ENCODE results near the gene TMEM233. TPM values are rescaled to one million over a fixed set of nuclear protein-coding genes. Genes with fewer than 3 reads are reported as not detected.
A peak's percentile ranks its signal among the peaks of the same experiment; 100 is the strongest.

TMEM233 gene
- total RNA-seq, 4 donors from 2014 or later, result 25.2 to 89.1 (median 57.8) TPM

GRCh38 chr12:119642986-119643385, 49.4 kb downstream of the TMEM233 start:
- no peak overlapping the region for H3K4me3 ChIP-seq
- in situ Hi-C loops (cut with MboI; ENCODE audit: low sequenced_read_pairs in 4 of 4), result no loop called here
- ATAC-seq (no peak), DNase-seq (no peak)
- no peaks in the 10 kb centered on the region for H3K36me3 ChIP-seq
- no peaks in the 10 kb centered on the region for H3K9me3 ChIP-seq
- H3K27me3 ChIP-seq, result no peaks in the 10 kb centered on the region
- peak in 1 of 5 experiments; percentile 16 for TF ChIP-seq CTCF (IDR thresholded peaks at IDR 0.05 in 4 of 5, conservative IDR thresholded peaks at IDR 0.05 in 1 of 5)
- TF ChIP-seq POLR2A (IDR thresholded peaks at IDR 0.05), result no peak
- H3K4me1 ChIP-seq, result peaks cover 4 to 5% of the 10 kb centered on the region in 2 donors
- intact Hi-C loops (cut with DNase I; ENCODE audit: low total_unique reads), result no loop called here
- H3K27ac ChIP-seq, result peak overlapping the region; percentile 60 to 88 (median 80)

GRCh38 chr12:119644930-119645329, 51.4 kb downstream of the TMEM233 start:
- H3K9me3 ChIP-seq, result no peaks in the 10 kb centered on the region
- in situ Hi-C loops (cut with MboI; ENCODE audit: low sequenced_read_pairs in 4 of 4), result no loop called here

GRCh38 chr12:119645535-119646059, 52.0 kb downstream of the TMEM233 start:
- Histone ChIP-seq H3K9me3 (no peaks in the 10 kb centered on the region), H3K4me3 (no peak overlapping the region), H3K27ac (peak overlapping the region; percentile 60 to 88 (median 80)), H3K4me1 (peaks cover 4 to 5% of the 10 kb centered on the region in 2 donors), H3K27me3 (no peaks in the 10 kb centered on the region), H3K36me3 (no peaks in the 10 kb centered on the region)
- ATAC-seq (peak; percentile 72 to 78), DNase-seq (peak; percentile 77 to 79)
- intact Hi-C loops (cut with DNase I; ENCODE audit: low total_unique reads) (loop anchor here (2.0 to 5.0 kb wide), 2 partner anchors 53 to 203 kb away; partner anchors contain the start of gene TMEM233), in situ Hi-C loops (cut with MboI; ENCODE audit: low sequenced_read_pairs in 4 of 4) (no loop called here)
- TF ChIP-seq CTCF (IDR thresholded peaks at IDR 0.05 in 4 of 5, conservative IDR thresholded peaks at IDR 0.05 in 1 of 5) (no peak), POLR2A (IDR thresholded peaks at IDR 0.05) (no peak)

More at GRCh38 chr12:119644930-119645329, 51.4 kb downstream of the TMEM233 start:
- H3K27me3 ChIP-seq, result no peaks in the 10 kb centered on the region
- H3K4me3 ChIP-seq, result no peak overlapping the region
- DNase-seq, result peak; percentile 66 to 74
- peak; percentile 82 to 89 for ATAC-seq
- no peaks in the 10 kb centered on the region for H3K36me3 ChIP-seq
- peak overlapping the region; percentile 60 to 88 (median 80) for H3K27ac ChIP-seq
- H3K4me1 ChIP-seq, result peaks cover 4 to 5% of the 10 kb centered on the region in 2 donors
- intact Hi-C loops (cut with DNase I; ENCODE audit: low total_unique reads), result loop anchor here (2.0 to 5.0 kb wide), 2 partner anchors 52 to 203 kb away; partner anchors contain the start of gene TMEM233
- no peak for TF ChIP-seq POLR2A (IDR thresholded peaks at IDR 0.05)
- TF ChIP-seq CTCF (IDR thresholded peaks at IDR 0.05 in 4 of 5, conservative IDR thresholded peaks at IDR 0.05 in 1 of 5), result no peak

- no peaks in the 10 kb centered on the region for H3K9me3 ChIP-seq
- DNase-seq (no peak), ATAC-seq (no peak)
- no peaks in the 10 kb centered on the region for H3K27me3 ChIP-seq
- in situ Hi-C loops (cut with MboI; ENCODE audit: low sequenced_read_pairs in 4 of 4), result no loop called here
- H3K4me1 ChIP-seq, result peaks cover 4 to 5% of the 10 kb centered on the region in 2 donors
- H3K27ac ChIP-seq, result no peak overlapping the region
- H3K4me3 ChIP-seq, result no peak overlapping the region
- intact Hi-C loops (cut with DNase I; ENCODE audit: low total_unique reads), result loop anchor here (5.0 kb wide), 1 partner anchor 207 kb away; no protein-coding TSS in a partner anchor
- TF ChIP-seq POLR2A (IDR thresholded peaks at IDR 0.05) (no peak), CTCF (IDR thresholded peaks at IDR 0.05 in 4 of 5, conservative IDR thresholded peaks at IDR 0.05 in 1 of 5) (peak; percentile 46 to 77 (median 69))
- no peaks in the 10 kb centered on the region for H3K36me3 ChIP-seq
Measured at GRCh38 chr12:119649202-119649808, 55.7 kb downstream of the TMEM233 start.

Measured in gastrocnemius medialis (tissue), 4 donors.